K562 (cell line): ENCODE data around the gene CUL1. TPM values are rescaled to one million over a fixed set of nuclear protein-coding genes. Genes with fewer than 3 reads are reported as not detected.

Source experiments
- ATAC-seq: fragments of 200-7000 bp; cut with Tn5 transposase; 3 replicates; pipeline ENCODE4 v1.9.1; 2020; ENCODE audit warnings: moderate library complexity
- BruUV-seq: library from RNA; stranded (reverse); fragments of 400-500 nt; replicated peaks from 2 replicates; lab custom pipeline; 2021; lab: Mats Ljungman, UMichigan
- CTCF ChIA-PET: fragments of 300-600 bp; formaldehyde crosslinking; extraction: SDS; loops from one replicate; lab custom pipeline; 2021; ENCODE audit warnings: low intra/inter-chr PET ratio; lab: Yijun Ruan, JAX
- POLR2A ChIA-PET: fragments of 300-600, 350-650 bp; sonication (Branson Sonifier 250); formaldehyde crosslinking; extraction: SDS; loops from one replicate; lab custom pipeline; 2021; ENCODE audit warnings: antibody characterized with exemption, inconsistent platforms; lab: Yijun Ruan, JAX
- DNase-seq, 4 experiments: peaks; one replicate each; pipeline versions ENCODE4 v3.0.0 to v3.0.0-alpha.2; 2011 to 2018; ENCODE audit warnings: low spot score in 3 of 4, mixed read lengths in 3 of 4; ENCODE audit errors: extremely low read depth in 1 of 4
- FAIRE-seq: peaks from 2 replicates; lab custom pipeline; 2011; peaks lifted over from hg19 to GRCh38; lab: Jason Lieb, UNC
- H2AFZ ChIP-seq: 2 replicates; pipeline ENCODE4 v1.6.0; 2011; ENCODE audit warnings: low read depth, low read length, control low read depth, inconsistent platforms
- H3K27ac ChIP-seq: fragments of 200-600 bp; 3 replicates; pipeline ENCODE4 v1.8.0; 2011; ENCODE audit warnings: low read depth, mild to moderate bottlenecking, control low read depth, inconsistent platforms, low read length, moderate library complexity, mixed read lengths; ENCODE audit errors: extremely low read depth
- H3K27me3 ChIP-seq, 2 experiments: fragments of 300-600 bp in 1 of 2; 2 replicates in 1 of 2; 3 replicates in 1 of 2; pipeline versions ENCODE4 v1.6.0 to v1.8.0; 2011; ENCODE audit warnings: inconsistent platforms in 2 of 2, low read length in 2 of 2, mild to moderate bottlenecking in 1 of 2, mixed read lengths in 1 of 2, moderate library complexity in 1 of 2; ENCODE audit not compliant: control insufficient read depth in 2 of 2, insufficient read depth in 2 of 2
- H3K36me3 ChIP-seq: fragments of 300-600 bp; 3 replicates; pipeline ENCODE4 v1.8.0; 2011; ENCODE audit warnings: mild to moderate bottlenecking, low read length, inconsistent platforms; ENCODE audit not compliant: control insufficient read depth, insufficient read depth
- H3K4me1 ChIP-seq, 2 experiments: fragments of 200-600 bp in 1 of 2; replicated peaks in 1 of 2; 2 replicates in 1 of 2; 3 replicates in 1 of 2; pipeline versions ENCODE4 v1.5.1 to v1.8.0; 2011; ENCODE audit warnings: inconsistent platforms in 2 of 2, low read length in 2 of 2, mild to moderate bottlenecking in 1 of 2, mixed read lengths in 1 of 2, moderate library complexity in 1 of 2; ENCODE audit not compliant: control insufficient read depth in 2 of 2, insufficient read depth in 2 of 2
- H3K4me2 ChIP-seq: 2 replicates; pipeline ENCODE4 v1.6.1; 2011; ENCODE audit warnings: low read length, control low read depth, inconsistent platforms, mixed read lengths; ENCODE audit not compliant: insufficient read depth
- H3K4me3 ChIP-seq: fragments of 200-600 bp; sonication (generic), shearing (Covaris generic); 2 replicates; pipeline ENCODE4 v1.5.1; 2016; ENCODE audit warnings: control low read depth, inconsistent platforms
- H3K79me2 ChIP-seq: fragments of 200-600 bp; 3 replicates; pipeline ENCODE4 v1.8.0; 2011; ENCODE audit warnings: low read length, inconsistent platforms; ENCODE audit not compliant: control insufficient read depth, insufficient read depth
- H3K9ac ChIP-seq, 2 experiments: 2 replicates each; pipeline versions ENCODE4 v1.6.0 to v1.6.1; 2011; ENCODE audit warnings: low read depth in 2 of 2, low read length in 2 of 2, control low read depth in 1 of 2, inconsistent platforms in 1 of 2, mild to moderate bottlenecking in 1 of 2, mixed read lengths in 1 of 2; ENCODE audit not compliant: insufficient read depth in 1 of 2
- H3K9me1 ChIP-seq: one replicate; pipeline ENCODE4 v1.6.0; 2011; ENCODE audit warnings: inconsistent platforms, mild to moderate bottlenecking, low read length, moderate library complexity; ENCODE audit not compliant: control insufficient read depth, insufficient read depth
- H3K9me3 ChIP-seq: replicated peaks from 2 replicates; pipeline ENCODE4 v1.5.1; 2011; ENCODE audit warnings: low read depth, low read length, inconsistent platforms; ENCODE audit not compliant: control insufficient read depth, insufficient read depth
- H4K20me1 ChIP-seq: replicated peaks from 2 replicates; pipeline ENCODE4 v1.6.1; 2011; ENCODE audit warnings: low read length, inconsistent platforms, mixed read lengths; ENCODE audit not compliant: control insufficient read depth, insufficient read depth
- ARID4B ChIP-seq: sonication (generic); formaldehyde crosslinking; IDR thresholded peaks from 2 replicates; pipeline ENCODE4 v1.8.0; 2022; ENCODE audit warnings: mild to moderate bottlenecking, missing genetic modification reagents
- MED1 ChIP-seq: sonication (generic); formaldehyde crosslinking; IDR thresholded peaks from 2 replicates; pipeline ENCODE4 v1.8.1; 2023; ENCODE audit warnings: missing genetic modification reagents, borderline replicate concordance
- TAL1 ChIP-seq: fragments of 450-650 bp; IDR thresholded peaks from 2 replicates; pipeline ENCODE4 v1.6.1; 2016; ENCODE audit warnings: mild to moderate bottlenecking
- TBP ChIP-seq: optimal IDR thresholded peaks from 2 replicates; pipeline ENCODE3; 2011; ENCODE audit warnings: low read depth, low read length, improper control_type of control experiment
- ZMIZ1 ChIP-seq, 2 experiments: fragments of 150-350 bp in 1 of 2; IDR thresholded peaks; 2 replicates each; pipeline ENCODE4 v1.6.1; 2012 to 2016; ENCODE audit warnings: low read depth in 2 of 2, low read length in 2 of 2, mild to moderate bottlenecking in 1 of 2, moderate library complexity in 1 of 2
- ZNF584 ChIP-seq: fragments of 200-800 bp; sonication (Bioruptor generic); IDR thresholded peaks from 2 replicates; pipeline ENCODE4 v1.6.1; 2016; ENCODE audit warnings: low read depth, mild to moderate bottlenecking, missing genetic modification characterization, missing compliant biosample characterization
- WGBS: fragments of 100-300 bp; shearing (Covaris generic); methylation state at CpG from one replicate; pipeline ENCODE4 v1.1.6; 2016; ENCODE audit warnings: low coverage, mixed read lengths; ENCODE audit not compliant: insufficient coverage; ENCODE audit errors: missing lambda C conversion rate; 5-methylcytosine and 5-hydroxymethylcytosine counted together
- in situ Hi-C: fragments of 300-500 bp; cut with MboI; formaldehyde crosslinking; loops from 4 replicates; pipeline ENCODE4 v1.15.0; 2018; ENCODE audit warnings: inconsistent platforms, mixed read lengths
- intact Hi-C: fragments of 100-400 bp; cut with micrococcal nuclease; formaldehyde crosslinking; loops from 2 replicates; pipeline ENCODE4 v1.14.2; 2022
- polyA plus RNA-seq, 8 experiments: library from polyadenylated mRNA; depleted of rRNA in 4 of 8; stranded (reverse) in 5 of 8; unstranded in 3 of 8; fragments of >200 nt; fragmentation: Nextera tagmentation in 2 of 8; fragmentation: Illumina TruSeq in 1 of 8; extraction: Ambion mirVana in 2 of 8; extraction: Trizol in 1 of 8; gene quantifications; 2 replicates each; pipeline versions ENCODE4 v1.2.1 to v1.2.3, GENCODE V29; 2011 to 2014; ENCODE audit warnings: inconsistent platforms in 1 of 8, missing spikeins in 1 of 8
- total RNA-seq, 7 experiments: library from RNA; depleted of rRNA in 6 of 7; stranded (reverse); fragments of >200 nt in 6 of 7; fragmentation: Illumina TruSeq in 2 of 7; extraction: Trizol in 2 of 7; gene quantifications; 2 replicates each; pipeline versions ENCODE4 v1.2.1 to v1.2.3, GENCODE V29; 2011 to 2021; ENCODE audit warnings: low replicate concordance in 1 of 7
- TF ChIP-seq, protein P1 (sequence below): sonication (generic); formaldehyde crosslinking; IDR thresholded peaks from 2 replicates; pipeline ENCODE4 v1.4.0; 2020; ENCODE audit warnings: mild to moderate bottlenecking, missing genetic modification reagents
- TF ChIP-seq, protein P2 (sequence below): fragments of 150-350 bp; conservative IDR thresholded peaks from 2 replicates; pipeline ENCODE4 v1.6.1; 2014; ENCODE audit warnings: low read length

The CUL1 gene
- total and polyA plus RNA-seq, 9 of the 15 experiments (the other 6 are each of a cell fraction or from before 2014, with no cell fraction given) = 31.5 to 107 (median 96.5) TPM

GRCh38 chr7:148721390-148721789, 22.7 kb downstream of the CUL1 start:
- Histone ChIP-seq H3K36me3 (no peaks in the 10 kb centered on the region), H3K27ac (no peak overlapping the region), H4K20me1 (peaks cover 79% of the 10 kb centered on the region), H3K27me3 (no peaks in the 10 kb centered on the region), H3K9me1 (peaks cover 27% of the 10 kb centered on the region), H3K9me3 (no peaks in the 10 kb centered on the region), H3K4me1 (peaks cover 25 to 45% of the 10 kb centered on the region in 2 experiments), H3K9ac (no peak overlapping the region), H3K4me2 (no peak overlapping the region), H3K4me3 (no peak overlapping the region), H2AFZ (no peak overlapping the region), H3K79me2 (peaks cover 98% of the 10 kb centered on the region)
- intact Hi-C loops = no loop called here
- in situ Hi-C loops = no loop called here
- POLR2A ChIA-PET = interaction anchor here (0.6 to 4.0 kb wide), 9 partner anchors 9 to 46 kb away, joined by 3 to 44 read pairs (median 6); partner anchors contain the start of gene CUL1
- 28% methylated on average over 3 of the region's 3 CpGs for WGBS
- CTCF ChIA-PET = no interaction called here
- ATAC-seq (peak; percentile 47), DNase-seq (peak in 1 of 4 experiments; percentile 31), FAIRE-seq (no peak)
- no TSS peak for BruUV-seq
- TF ChIP-seq TBP (no peak), ARID4B (no peak), ZMIZ1 (IDR thresholded peaks at IDR 0.05; ENCODE audit: low read depth in 2 of 2, low read length in 2 of 2) (no peak), MED1 (CRISPR knock-in tag) (no peak), TAL1 (peak; percentile 34; the same call in 1 of the 2 replicates), ZNF584 (CRISPR knock-in tag) (no peak)
- TF ChIP-seq, protein P1, sequence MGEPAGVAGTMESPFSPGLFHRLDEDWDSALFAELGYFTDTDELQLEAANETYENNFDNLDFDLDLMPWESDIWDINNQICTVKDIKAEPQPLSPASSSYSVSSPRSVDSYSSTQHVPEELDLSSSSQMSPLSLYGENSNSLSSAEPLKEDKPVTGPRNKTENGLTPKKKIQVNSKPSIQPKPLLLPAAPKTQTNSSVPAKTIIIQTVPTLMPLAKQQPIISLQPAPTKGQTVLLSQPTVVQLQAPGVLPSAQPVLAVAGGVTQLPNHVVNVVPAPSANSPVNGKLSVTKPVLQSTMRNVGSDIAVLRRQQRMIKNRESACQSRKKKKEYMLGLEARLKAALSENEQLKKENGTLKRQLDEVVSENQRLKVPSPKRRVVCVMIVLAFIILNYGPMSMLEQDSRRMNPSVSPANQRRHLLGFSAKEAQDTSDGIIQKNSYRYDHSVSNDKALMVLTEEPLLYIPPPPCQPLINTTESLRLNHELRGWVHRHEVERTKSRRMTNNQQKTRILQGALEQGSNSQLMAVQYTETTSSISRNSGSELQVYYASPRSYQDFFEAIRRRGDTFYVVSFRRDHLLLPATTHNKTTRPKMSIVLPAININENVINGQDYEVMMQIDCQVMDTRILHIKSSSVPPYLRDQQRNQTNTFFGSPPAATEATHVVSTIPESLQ = no peak
- TF ChIP-seq, protein P2, sequence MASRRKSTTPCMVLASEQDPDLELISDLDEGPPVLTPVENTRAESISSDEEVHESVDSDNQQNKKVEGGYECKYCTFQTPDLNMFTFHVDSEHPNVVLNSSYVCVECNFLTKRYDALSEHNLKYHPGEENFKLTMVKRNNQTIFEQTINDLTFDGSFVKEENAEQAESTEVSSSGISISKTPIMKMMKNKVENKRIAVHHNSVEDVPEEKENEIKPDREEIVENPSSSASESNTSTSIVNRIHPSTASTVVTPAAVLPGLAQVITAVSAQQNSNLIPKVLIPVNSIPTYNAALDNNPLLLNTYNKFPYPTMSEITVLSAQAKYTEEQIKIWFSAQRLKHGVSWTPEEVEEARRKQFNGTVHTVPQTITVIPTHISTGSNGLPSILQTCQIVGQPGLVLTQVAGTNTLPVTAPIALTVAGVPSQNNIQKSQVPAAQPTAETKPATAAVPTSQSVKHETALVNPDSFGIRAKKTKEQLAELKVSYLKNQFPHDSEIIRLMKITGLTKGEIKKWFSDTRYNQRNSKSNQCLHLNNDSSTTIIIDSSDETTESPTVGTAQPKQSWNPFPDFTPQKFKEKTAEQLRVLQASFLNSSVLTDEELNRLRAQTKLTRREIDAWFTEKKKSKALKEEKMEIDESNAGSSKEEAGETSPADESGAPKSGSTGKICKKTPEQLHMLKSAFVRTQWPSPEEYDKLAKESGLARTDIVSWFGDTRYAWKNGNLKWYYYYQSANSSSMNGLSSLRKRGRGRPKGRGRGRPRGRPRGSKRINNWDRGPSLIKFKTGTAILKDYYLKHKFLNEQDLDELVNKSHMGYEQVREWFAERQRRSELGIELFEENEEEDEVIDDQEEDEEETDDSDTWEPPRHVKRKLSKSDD = no peak
